ENCODE results near the gene SMYD5.

Gene SMYD5

DNA sequence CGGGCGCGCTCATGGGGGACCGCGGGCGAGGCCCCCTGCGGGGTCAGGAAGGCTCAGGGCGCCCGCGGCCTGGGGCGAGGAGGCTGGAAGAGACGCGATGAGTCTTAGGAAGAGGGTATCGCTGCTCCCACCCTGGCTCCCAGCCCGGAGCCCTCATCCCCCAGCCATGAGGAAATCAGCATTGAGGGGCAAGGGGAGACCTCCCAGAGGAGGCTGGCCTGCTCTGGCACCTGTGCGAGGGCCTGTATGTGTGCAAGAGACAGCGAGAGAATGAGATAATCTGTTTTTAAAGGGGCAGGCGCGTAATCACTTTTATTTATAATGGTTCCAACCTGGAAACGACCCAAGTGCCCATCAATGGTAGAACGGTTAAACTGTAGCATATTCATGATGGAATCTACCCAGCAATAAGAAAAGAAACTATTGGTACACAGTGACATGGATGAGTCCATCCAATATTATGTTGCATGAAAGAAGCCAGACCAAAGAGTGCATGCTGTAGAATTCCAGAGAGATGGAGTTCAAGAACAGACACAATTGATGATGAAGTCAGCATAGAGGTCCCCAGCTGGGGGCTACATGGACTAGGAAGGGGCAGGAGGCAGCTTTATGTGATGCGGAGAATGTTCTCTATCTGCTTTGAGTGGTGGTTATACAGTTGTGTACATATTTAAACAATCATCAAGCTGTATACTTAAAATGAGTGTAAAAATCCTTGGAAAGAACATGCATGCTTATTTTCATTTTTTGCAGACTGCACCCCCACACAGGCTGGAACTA, 55.8 kb downstream of the SMYD5 start:
- TF ChIP-seq, protein P1, sequence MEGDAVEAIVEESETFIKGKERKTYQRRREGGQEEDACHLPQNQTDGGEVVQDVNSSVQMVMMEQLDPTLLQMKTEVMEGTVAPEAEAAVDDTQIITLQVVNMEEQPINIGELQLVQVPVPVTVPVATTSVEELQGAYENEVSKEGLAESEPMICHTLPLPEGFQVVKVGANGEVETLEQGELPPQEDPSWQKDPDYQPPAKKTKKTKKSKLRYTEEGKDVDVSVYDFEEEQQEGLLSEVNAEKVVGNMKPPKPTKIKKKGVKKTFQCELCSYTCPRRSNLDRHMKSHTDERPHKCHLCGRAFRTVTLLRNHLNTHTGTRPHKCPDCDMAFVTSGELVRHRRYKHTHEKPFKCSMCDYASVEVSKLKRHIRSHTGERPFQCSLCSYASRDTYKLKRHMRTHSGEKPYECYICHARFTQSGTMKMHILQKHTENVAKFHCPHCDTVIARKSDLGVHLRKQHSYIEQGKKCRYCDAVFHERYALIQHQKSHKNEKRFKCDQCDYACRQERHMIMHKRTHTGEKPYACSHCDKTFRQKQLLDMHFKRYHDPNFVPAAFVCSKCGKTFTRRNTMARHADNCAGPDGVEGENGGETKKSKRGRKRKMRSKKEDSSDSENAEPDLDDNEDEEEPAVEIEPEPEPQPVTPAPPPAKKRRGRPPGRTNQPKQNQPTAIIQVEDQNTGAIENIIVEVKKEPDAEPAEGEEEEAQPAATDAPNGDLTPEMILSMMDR (conservative IDR thresholded peaks at IDR 0.05; ENCODE audit: control insufficient read depth, insufficient read depth, low read depth, low read length) = no peak
- DNase-seq (ENCODE audit: low read depth) = no peak
- no peak overlapping the region for H3K4me3 ChIP-seq (ENCODE audit: control insufficient read depth, low read depth, low read length)

DNA sequence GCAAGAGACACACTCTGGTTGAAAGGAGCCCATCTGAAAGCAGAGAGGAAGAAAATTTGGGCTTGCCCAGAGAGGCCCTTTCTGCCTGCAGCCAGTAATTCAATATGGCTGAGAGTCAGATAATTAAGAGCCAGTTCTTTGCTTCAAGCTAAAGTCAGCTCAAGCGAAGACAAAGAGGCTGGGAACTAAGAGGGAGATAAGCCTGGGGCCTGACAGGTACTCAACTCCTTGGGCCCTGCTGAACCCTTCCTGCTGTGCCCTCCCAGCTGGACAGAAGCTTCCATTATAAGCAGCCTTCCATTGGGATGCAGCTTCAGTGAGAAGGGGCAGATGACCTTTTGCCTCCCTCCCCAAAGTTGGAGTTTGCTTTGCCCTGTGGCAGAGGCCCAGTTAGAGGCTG, 58.2 kb downstream of the SMYD5 start:
- TF ChIP-seq, protein P1 (conservative IDR thresholded peaks at IDR 0.05; ENCODE audit: control insufficient read depth, insufficient read depth, low read depth, low read length) = no peak
- no peak overlapping the region for H3K4me3 ChIP-seq (ENCODE audit: control insufficient read depth, low read depth, low read length)
- DNase-seq (ENCODE audit: low read depth) = no peak

Data from fibroblast of mammary gland (primary cell).